Measurements from ENCODE around the gene YIPF6.
"Not testable (repeated sequence)": the region's sequence is repeated elsewhere in the genome, so short reads cannot be mapped to it uniquely, and the experiment has no call there.

The YIPF6 gene

DNA sequence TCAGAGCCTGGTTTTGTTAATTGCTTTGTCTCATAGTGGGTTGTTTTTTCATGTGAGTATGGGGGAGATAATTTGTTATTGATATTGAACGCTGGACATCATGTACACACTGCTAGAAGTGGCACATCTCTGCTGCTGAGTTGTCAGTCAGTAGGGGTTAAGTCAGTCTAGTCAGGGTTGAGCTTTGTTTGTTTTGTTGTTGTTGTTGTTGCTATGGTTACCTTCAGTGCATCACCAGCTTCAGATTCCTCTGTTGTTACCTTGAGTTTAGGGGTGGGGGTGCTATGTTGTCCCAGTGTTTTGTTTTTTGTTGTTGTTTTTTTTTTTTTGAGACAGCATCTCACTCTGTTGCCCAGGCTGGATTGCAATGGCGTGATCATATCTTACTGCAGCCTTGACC, 9.9 kb downstream of the YIPF6 start:
- H3K4me3 ChIP-seq (ENCODE audit: low read length), result no peak overlapping the region
- no peaks in the 10 kb centered on the region for H3K4me1 ChIP-seq (ENCODE audit: control insufficient read depth, low read depth, low read length)
- peaks cover 12% of the 10 kb centered on the region for H3K9me3 ChIP-seq (ENCODE audit: control insufficient read depth, low read depth, low read length)
- no peaks in the 10 kb centered on the region for H3K27me3 ChIP-seq (ENCODE audit: control insufficient read depth, insufficient read depth, low read length)
- peak overlapping the region; percentile 9 for H3K9ac ChIP-seq (ENCODE audit: low read length)
- peak overlapping the region; percentile 22 for H3K27ac ChIP-seq (ENCODE audit: low read length)
- peaks cover 22% of the 10 kb centered on the region for H3K36me3 ChIP-seq (ENCODE audit: control insufficient read depth, low read depth, low read length)

DNA sequence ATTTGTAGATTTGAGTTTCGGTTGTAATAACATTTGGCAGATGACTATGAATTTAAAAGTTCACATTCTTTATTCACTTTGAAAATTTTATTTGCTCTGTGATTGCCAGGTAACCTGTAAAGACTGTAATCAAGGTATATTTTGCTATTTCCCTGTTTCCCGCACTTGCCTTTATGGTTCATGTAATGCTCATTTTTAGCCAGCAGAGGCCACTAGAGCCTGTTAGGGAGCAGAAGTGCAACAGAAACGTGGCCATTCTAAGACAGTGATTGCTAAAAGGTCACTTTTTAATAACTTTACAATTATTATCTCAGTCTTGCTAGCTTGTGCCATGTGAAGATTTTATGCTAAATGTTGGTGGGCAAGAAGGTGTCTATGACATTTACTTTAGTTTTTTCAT, 12.4 kb downstream of the YIPF6 start:
- no peak overlapping the region for H3K4me3 ChIP-seq (ENCODE audit: low read length)
- peaks cover 12% of the 10 kb centered on the region for H3K9me3 ChIP-seq (ENCODE audit: control insufficient read depth, low read depth, low read length)
- H3K4me1 ChIP-seq (ENCODE audit: control insufficient read depth, low read depth, low read length), result no peaks in the 10 kb centered on the region
- H3K9ac ChIP-seq (ENCODE audit: low read length), result no peak overlapping the region
- no peak overlapping the region for H3K27ac ChIP-seq (ENCODE audit: low read length)
- H3K36me3 ChIP-seq (ENCODE audit: control insufficient read depth, low read depth, low read length), result peaks cover 32% of the 10 kb centered on the region
- H3K27me3 ChIP-seq (ENCODE audit: control insufficient read depth, insufficient read depth, low read length), result no peaks in the 10 kb centered on the region

DNA sequence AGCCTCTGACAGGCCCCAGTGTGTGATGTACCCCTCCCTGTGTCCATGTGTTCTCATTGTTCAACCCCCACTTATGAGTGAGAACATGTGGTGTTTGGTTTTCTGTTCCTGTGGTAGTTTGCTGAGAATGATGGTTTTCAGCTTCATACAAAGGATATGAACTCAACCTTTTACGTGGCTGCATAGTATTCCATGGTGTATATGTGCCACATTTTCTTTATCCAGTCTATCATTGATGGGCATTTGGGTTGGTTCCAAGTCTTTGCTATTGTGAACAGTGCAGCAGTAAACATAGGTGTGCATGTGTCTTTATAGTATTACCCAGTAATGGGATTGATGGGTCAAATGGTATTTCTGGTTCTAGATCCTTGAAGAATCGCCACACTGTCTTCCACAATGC, 25.8 kb downstream of the YIPF6 start:
- H3K36me3 ChIP-seq (ENCODE audit: control insufficient read depth, low read depth, low read length), result peaks cover 33% of the 10 kb centered on the region

DNA sequence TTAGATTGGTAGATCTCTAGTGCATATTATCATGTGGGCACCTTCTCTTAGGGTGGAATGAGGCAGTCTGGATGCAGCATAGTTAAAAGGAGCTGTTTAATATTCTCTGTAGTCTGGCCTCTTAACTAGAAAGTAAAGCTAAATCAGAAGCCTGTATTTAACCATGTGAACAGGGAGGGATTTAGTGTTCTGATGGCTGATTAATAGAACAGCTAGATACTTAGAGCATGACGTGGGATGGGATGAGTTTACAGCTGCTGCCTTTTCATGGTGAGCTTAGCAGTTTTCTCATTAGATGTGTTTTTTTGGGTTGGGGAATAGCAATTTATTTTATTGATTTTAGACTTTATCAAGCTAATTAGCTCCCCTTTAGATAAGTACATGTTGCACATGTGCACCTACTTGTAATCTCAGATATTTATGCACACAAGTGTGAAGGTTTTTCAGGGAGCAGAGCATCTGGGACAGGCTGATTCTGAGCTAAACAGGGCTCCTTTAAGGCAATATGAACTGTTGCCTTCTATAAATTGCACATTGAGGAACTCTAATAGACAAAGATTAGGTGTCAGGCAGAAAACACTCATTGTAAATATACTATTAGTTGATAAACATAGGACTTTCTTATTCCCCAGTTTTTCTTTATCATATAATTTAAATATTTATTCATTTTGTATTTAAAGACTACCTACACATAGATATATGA, 34.1 kb downstream of the YIPF6 start:
- Histone ChIP-seq H3K9me3 (ENCODE audit: control insufficient read depth, low read depth, low read length) (peaks cover 6% of the 10 kb centered on the region), H3K4me3 (ENCODE audit: low read length) (no peak overlapping the region), H3K9ac (ENCODE audit: low read length) (no peak overlapping the region), H3K27me3 (ENCODE audit: control insufficient read depth, insufficient read depth, low read length) (no peaks in the 10 kb centered on the region), H3K4me1 (ENCODE audit: control insufficient read depth, low read depth, low read length) (no peaks in the 10 kb centered on the region), H3K27ac (ENCODE audit: low read length) (no peak overlapping the region), H3K36me3 (ENCODE audit: control insufficient read depth, low read depth, low read length) (peaks cover 20% of the 10 kb centered on the region)

More for the DNA sequence above, 25.8 kb downstream of the YIPF6 start:
- not testable (repeated sequence) for H3K4me1 ChIP-seq (ENCODE audit: control insufficient read depth, low read depth, low read length); H3K9ac ChIP-seq (ENCODE audit: low read length); H3K27me3 ChIP-seq (ENCODE audit: control insufficient read depth, insufficient read depth, low read length); H3K27ac ChIP-seq (ENCODE audit: low read length); H3K4me3 ChIP-seq (ENCODE audit: low read length)
- peaks cover 13% of the 10 kb centered on the region for H3K9me3 ChIP-seq (ENCODE audit: control insufficient read depth, low read depth, low read length)

DNA sequence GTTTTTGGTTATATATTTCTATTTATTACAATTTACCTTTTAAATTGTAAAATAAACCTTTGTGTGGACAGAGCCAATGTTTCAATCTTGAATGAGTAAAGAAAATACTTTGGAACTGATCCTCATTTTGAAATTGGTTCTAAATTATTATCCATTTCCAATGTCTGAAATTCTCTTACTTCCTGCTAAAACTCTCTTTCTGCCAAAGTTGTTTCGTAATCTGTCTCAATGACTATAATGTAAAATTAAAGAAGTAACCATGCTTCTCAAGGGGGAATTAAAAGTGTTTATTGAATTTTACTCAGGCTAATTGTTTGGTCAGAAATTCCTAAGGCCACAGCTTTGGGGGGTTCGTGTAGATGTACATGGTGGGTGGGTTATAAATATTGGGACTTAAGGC, 34.8 kb downstream of the YIPF6 start:
- Histone ChIP-seq H3K4me3 (ENCODE audit: low read length) (no peak overlapping the region), H3K27ac (ENCODE audit: low read length) (no peak overlapping the region), H3K36me3 (ENCODE audit: control insufficient read depth, low read depth, low read length) (peaks cover 20% of the 10 kb centered on the region), H3K4me1 (ENCODE audit: control insufficient read depth, low read depth, low read length) (no peaks in the 10 kb centered on the region), H3K9ac (ENCODE audit: low read length) (no peak overlapping the region), H3K27me3 (ENCODE audit: control insufficient read depth, insufficient read depth, low read length) (no peaks in the 10 kb centered on the region), H3K9me3 (ENCODE audit: control insufficient read depth, low read depth, low read length) (peaks cover 12% of the 10 kb centered on the region)

DNA sequence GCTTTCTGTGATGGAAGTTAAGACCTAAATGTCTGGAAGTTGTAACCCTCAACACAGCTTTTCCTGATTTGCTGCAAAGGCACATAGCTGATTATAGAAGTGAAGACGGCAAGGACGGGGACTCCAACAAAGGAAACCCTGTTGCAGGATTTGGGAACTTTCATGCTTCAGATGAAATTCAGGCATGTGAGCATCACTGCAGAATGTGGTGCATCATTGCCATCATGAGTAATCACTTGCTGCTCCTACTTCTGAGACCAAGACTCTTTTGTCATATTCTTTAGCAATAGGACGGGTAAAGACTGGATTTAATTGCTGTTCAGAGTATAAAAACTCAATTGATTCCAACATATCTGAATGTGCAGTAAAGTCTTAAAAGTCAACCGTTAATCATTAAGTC, 35.8 kb downstream of the YIPF6 start:
- Histone ChIP-seq H3K4me3 (ENCODE audit: low read length) (no peak overlapping the region), H3K9me3 (ENCODE audit: control insufficient read depth, low read depth, low read length) (peaks cover 12% of the 10 kb centered on the region), H3K27ac (ENCODE audit: low read length) (no peak overlapping the region), H3K27me3 (ENCODE audit: control insufficient read depth, insufficient read depth, low read length) (no peaks in the 10 kb centered on the region), H3K9ac (ENCODE audit: low read length) (no peak overlapping the region), H3K4me1 (ENCODE audit: control insufficient read depth, low read depth, low read length) (no peaks in the 10 kb centered on the region), H3K36me3 (ENCODE audit: control insufficient read depth, low read depth, low read length) (peaks cover 20% of the 10 kb centered on the region)

DNA sequence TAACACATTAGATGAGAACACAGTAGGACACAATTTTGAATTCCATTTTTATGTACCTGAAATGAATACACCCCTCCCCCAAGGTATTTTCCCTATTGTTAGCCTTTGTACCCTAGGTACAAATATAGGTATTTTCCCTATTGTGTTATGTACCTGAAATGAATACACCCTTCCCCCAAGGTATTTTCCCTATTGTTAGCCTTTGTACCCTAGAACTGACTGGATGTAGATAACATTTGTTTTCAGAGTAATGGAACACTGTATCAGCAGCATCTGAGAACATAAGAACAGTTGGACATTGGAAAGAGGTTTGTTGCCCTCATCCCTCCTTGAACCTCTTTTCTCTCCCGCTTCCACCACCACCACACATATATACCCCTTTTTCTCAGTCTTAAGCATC, 37.6 kb downstream of the YIPF6 start:
- Histone ChIP-seq H3K9me3 (ENCODE audit: control insufficient read depth, low read depth, low read length) (peaks cover 12% of the 10 kb centered on the region), H3K4me1 (ENCODE audit: control insufficient read depth, low read depth, low read length) (no peaks in the 10 kb centered on the region), H3K27me3 (ENCODE audit: control insufficient read depth, insufficient read depth, low read length) (no peaks in the 10 kb centered on the region), H3K9ac (ENCODE audit: low read length) (no peak overlapping the region), H3K36me3 (ENCODE audit: control insufficient read depth, low read depth, low read length) (peaks cover 20% of the 10 kb centered on the region), H3K4me3 (ENCODE audit: low read length) (no peak overlapping the region), H3K27ac (ENCODE audit: low read length) (no peak overlapping the region)

DNA sequence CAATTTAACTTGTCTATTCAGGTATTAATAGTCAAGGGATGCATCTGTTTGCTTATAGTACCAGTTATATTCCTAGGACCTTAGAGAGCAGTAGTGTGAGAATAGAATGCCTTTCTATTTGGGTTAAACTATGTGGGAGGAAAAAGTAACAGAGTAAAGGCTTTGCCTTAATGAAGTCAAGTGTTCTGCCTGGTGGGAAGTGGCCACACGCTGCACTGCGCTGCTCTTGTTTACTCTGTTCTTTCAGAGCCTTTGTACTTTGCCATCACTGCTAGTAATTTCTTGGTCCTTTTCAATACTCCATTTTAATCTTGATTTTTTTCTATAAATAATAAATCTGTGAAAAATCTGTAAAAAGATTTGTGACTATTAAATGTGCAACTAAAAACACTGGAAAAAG, 38.0 kb downstream of the YIPF6 start:
- Histone ChIP-seq H3K4me1 (ENCODE audit: control insufficient read depth, low read depth, low read length) (no peaks in the 10 kb centered on the region), H3K36me3 (ENCODE audit: control insufficient read depth, low read depth, low read length) (peaks cover 16% of the 10 kb centered on the region), H3K27me3 (ENCODE audit: control insufficient read depth, insufficient read depth, low read length) (no peaks in the 10 kb centered on the region), H3K27ac (ENCODE audit: low read length) (no peak overlapping the region), H3K4me3 (ENCODE audit: low read length) (no peak overlapping the region), H3K9me3 (ENCODE audit: control insufficient read depth, low read depth, low read length) (peaks cover 15% of the 10 kb centered on the region), H3K9ac (ENCODE audit: low read length) (no peak overlapping the region)

DNA sequence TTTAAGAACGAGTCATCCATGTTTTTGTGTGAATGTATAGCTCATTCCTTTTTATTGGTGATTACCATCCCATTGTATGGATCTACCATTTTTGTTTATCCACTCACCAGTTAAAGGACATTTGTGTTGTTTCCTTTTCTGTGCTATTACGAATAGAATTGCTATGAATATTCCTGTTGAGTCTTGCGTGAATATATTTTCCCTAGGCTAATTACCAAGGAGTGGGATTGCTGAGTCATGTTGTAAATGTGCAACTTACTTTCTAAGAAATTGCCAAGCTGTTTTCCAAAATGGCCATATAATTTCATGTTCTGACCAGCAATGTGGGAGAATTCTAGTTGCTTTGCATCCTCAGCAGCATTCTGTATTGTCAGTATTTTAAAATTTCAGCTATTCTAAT, 51.3 kb downstream of the YIPF6 start:
- no peaks in the 10 kb centered on the region for H3K36me3 ChIP-seq (ENCODE audit: control insufficient read depth, low read depth, low read length)
- H3K4me1 ChIP-seq (ENCODE audit: control insufficient read depth, low read depth, low read length), result no peaks in the 10 kb centered on the region
- H3K9ac ChIP-seq (ENCODE audit: low read length), result no peak overlapping the region
- peaks cover 5% of the 10 kb centered on the region for H3K9me3 ChIP-seq (ENCODE audit: control insufficient read depth, low read depth, low read length)
- H3K4me3 ChIP-seq (ENCODE audit: low read length), result no peak overlapping the region
- H3K27me3 ChIP-seq (ENCODE audit: control insufficient read depth, insufficient read depth, low read length), result no peaks in the 10 kb centered on the region
- no peak overlapping the region for H3K27ac ChIP-seq (ENCODE audit: low read length)

DNA sequence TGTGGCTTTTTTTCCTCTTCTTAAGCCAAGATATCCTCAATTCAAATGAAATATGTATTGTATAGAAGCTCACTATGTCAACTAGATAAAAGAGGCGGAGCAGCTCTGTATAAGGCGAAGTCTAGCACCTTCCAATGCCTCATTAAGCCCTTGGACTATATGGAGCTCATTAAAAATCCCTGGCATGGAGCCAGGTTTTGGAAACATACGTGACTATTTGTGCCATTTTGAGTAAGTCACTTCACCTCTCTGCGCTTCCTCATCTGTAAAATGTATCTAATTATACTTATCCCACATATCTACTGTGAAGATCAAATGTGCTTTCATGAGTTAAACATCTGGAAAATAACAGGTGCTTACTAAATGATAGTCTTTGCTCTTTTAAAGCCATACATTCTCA, 57.2 kb downstream of the YIPF6 start:
- Histone ChIP-seq H3K27ac (ENCODE audit: low read length) (no peak overlapping the region), H3K4me1 (ENCODE audit: control insufficient read depth, low read depth, low read length) (no peaks in the 10 kb centered on the region), H3K36me3 (ENCODE audit: control insufficient read depth, low read depth, low read length) (no peaks in the 10 kb centered on the region), H3K9ac (ENCODE audit: low read length) (no peak overlapping the region), H3K9me3 (ENCODE audit: control insufficient read depth, low read depth, low read length) (no peaks in the 10 kb centered on the region), H3K4me3 (ENCODE audit: low read length) (no peak overlapping the region), H3K27me3 (ENCODE audit: control insufficient read depth, insufficient read depth, low read length) (no peaks in the 10 kb centered on the region)

DNA sequence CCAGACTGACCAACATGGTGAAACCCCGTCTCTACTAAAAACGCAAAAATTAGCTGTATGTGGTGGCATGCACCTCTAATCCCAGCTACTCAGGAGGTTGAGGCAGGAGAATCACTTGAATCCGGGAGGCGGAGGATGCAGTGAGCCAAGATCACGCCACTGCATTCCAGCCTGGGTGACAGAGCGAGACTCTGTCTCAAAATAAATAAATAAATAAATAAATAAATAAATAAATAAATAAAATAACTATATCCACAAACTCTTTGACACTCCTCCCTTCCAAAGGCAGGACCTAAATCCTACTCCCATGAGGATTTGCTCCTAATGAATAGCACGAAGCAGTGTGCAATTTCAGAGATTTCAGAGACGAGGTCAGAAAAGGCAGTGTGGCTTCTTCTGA, 58.3 kb downstream of the YIPF6 start:
- not testable (repeated sequence) for H3K27ac ChIP-seq (ENCODE audit: low read length); H3K4me3 ChIP-seq (ENCODE audit: low read length); H3K27me3 ChIP-seq (ENCODE audit: control insufficient read depth, insufficient read depth, low read length); H3K9me3 ChIP-seq (ENCODE audit: control insufficient read depth, low read depth, low read length); H3K9ac ChIP-seq (ENCODE audit: low read length); H3K4me1 ChIP-seq (ENCODE audit: control insufficient read depth, low read depth, low read length); H3K36me3 ChIP-seq (ENCODE audit: control insufficient read depth, low read depth, low read length)

DNA sequence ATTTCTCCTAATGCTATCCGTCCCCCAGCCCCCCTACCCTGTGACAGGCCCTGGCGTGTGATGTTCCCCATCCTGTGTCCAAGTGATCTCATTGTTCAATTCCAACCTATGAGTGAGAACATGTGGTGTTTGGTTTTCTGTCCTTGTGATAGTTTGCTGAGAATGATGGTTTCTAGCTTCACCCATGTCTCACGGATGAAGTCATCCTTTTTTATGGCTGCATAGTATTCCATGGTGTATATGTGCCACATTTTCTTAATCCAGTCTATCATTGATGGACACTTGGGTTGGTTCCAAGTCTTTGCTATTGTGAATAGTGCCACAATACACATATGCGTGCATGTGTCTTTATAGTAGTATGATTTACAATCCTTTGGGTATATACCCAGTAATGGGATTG, 61.1 kb downstream of the YIPF6 start:
- H3K9me3 ChIP-seq (ENCODE audit: control insufficient read depth, low read depth, low read length); H3K27ac ChIP-seq (ENCODE audit: low read length); H3K9ac ChIP-seq (ENCODE audit: low read length); H3K4me1 ChIP-seq (ENCODE audit: control insufficient read depth, low read depth, low read length); H3K27me3 ChIP-seq (ENCODE audit: control insufficient read depth, insufficient read depth, low read length); H3K36me3 ChIP-seq (ENCODE audit: control insufficient read depth, low read depth, low read length); H3K4me3 ChIP-seq (ENCODE audit: low read length): not testable (repeated sequence)
